Measurements from ENCODE around the gene HOXB4.

Gene HOXB4

GRCh38 chr17:48558057-48558830, 19.9 kb downstream of the HOXB4 start:
- DNase-seq: no peak

GRCh38 chr17:48556576-48557401, 21.4 kb downstream of the HOXB4 start:
- no peak for DNase-seq

- DNase-seq: no peak
Observed at GRCh38 chr17:48556229-48556575, 21.9 kb downstream of the HOXB4 start.

GRCh38 chr17:48555258-48556228, 22.6 kb downstream of the HOXB4 start:
- DNase-seq: peak; percentile 52

GRCh38 chr17:48554412-48555257, 23.5 kb downstream of the HOXB4 start:
- DNase-seq: peak; percentile 29

- no peak for DNase-seq
Observed at GRCh38 chr17:48553826-48554225, 24.3 kb downstream of the HOXB4 start.

- DNase-seq: no peak
Observed at GRCh38 chr17:48553190-48553547, 25.0 kb downstream of the HOXB4 start.

GRCh38 chr17:48552466-48553189, 25.5 kb downstream of the HOXB4 start:
- no peak for DNase-seq

GRCh38 chr17:48551596-48552465, 26.3 kb downstream of the HOXB4 start:
- DNase-seq: no peak

GRCh38 chr17:48551214-48551555, 27.0 kb downstream of the HOXB4 start:
- DNase-seq: no peak

GRCh38 chr17:48550502-48551213, 27.5 kb downstream of the HOXB4 start:
- no peak for DNase-seq

- DNase-seq: no peak
Observed at GRCh38 chr17:48549914-48550501, 28.1 kb downstream of the HOXB4 start.

GRCh38 chr17:48549281-48549630, 28.9 kb downstream of the HOXB4 start:
- DNase-seq: no peak

GRCh38 chr17:48548523-48549280, 29.4 kb downstream of the HOXB4 start:
- no peak for DNase-seq

GRCh38 chr17:48547808-48548522, 30.2 kb downstream of the HOXB4 start:
- DNase-seq: no peak

- DNase-seq: no peak
Observed at GRCh38 chr17:48546924-48547807, 31.0 kb downstream of the HOXB4 start.

Measured in NCI-H748 treated with DMSO at 0.1 percent for 48 hours (cell line).